HG02885 (cell line): ENCODE measurements around the gene ACSM3.
"Not testable (repeated sequence)": the region's sequence is repeated elsewhere in the genome, so short reads cannot be mapped to it uniquely, and the experiment has no call there.

Source experiments
- ATAC-seq: cut with Tn5 transposase; IDR thresholded peaks from one replicate; pipeline ENCODE4 v1.9.1; 2021; ENCODE audit warnings: mild to moderate bottlenecking; ENCODE audit not compliant: unreplicated experiment, poor library complexity

ACSM3 gene

GRCh38 chr16:20763461-20764232, at the start of gene ACSM3:
ACSM3 (plus strand) TSS chr16:20764014; CDS start chr16:20770035, 6,021 bp downstream.
- peak; percentile 98 for ATAC-seq

GRCh38 chr16:20717718-20718117, 46.1 kb upstream of the ACSM3 start:
- ATAC-seq, result not testable (repeated sequence)

- ATAC-seq, result no peak
Observed at GRCh38 chr16:20720251-20720650, 43.6 kb upstream of the ACSM3 start.

- no peak for ATAC-seq
Observed at GRCh38 chr16:20726661-20727060, 37.2 kb upstream of the ACSM3 start.

- no peak for ATAC-seq
Observed at GRCh38 chr16:20727181-20727580, 36.6 kb upstream of the ACSM3 start.

GRCh38 chr16:20729141-20729540, 34.7 kb upstream of the ACSM3 start:
- ATAC-seq, result no peak

GRCh38 chr16:20734056-20734455, 29.8 kb upstream of the ACSM3 start:
- ATAC-seq, result no peak

GRCh38 chr16:20734782-20735181, 29.0 kb upstream of the ACSM3 start:
- no peak for ATAC-seq

- no peak for ATAC-seq
Observed at GRCh38 chr16:20735490-20735889, 28.3 kb upstream of the ACSM3 start.

GRCh38 chr16:20740007-20740883, 23.6 kb upstream of the ACSM3 start:
- ATAC-seq, result no peak

- ATAC-seq, result peak; percentile 86
Observed at GRCh38 chr16:20740901-20741521, 22.8 kb upstream of the ACSM3 start.

- peak; percentile 87 for ATAC-seq
Observed at GRCh38 chr16:20741554-20742285, 22.1 kb upstream of the ACSM3 start, which contains the start of gene THUMPD1. THUMPD1 (minus strand) TSS chr16:20741818; CDS start chr16:20741739, 79 bp downstream.

GRCh38 chr16:20743591-20743990, 20.2 kb upstream of the ACSM3 start:
- ATAC-seq, result no peak

- no peak for ATAC-seq
Observed at GRCh38 chr16:20744922-20745440, 18.8 kb upstream of the ACSM3 start.

- no peak for ATAC-seq
Observed at GRCh38 chr16:20746461-20746860, 17.4 kb upstream of the ACSM3 start.

GRCh38 chr16:20747030-20747816, 16.6 kb upstream of the ACSM3 start:
- ATAC-seq, result no peak

- ATAC-seq, result no peak
Observed at GRCh38 chr16:20749474-20749873, 14.3 kb upstream of the ACSM3 start.

GRCh38 chr16:20750558-20750957, 13.3 kb upstream of the ACSM3 start:
- ATAC-seq, result no peak

- no peak for ATAC-seq
Observed at GRCh38 chr16:20753727-20754126, 10.1 kb upstream of the ACSM3 start.
